ENCODE measurements around the gene ATP10A. TPM values are rescaled to one million over a fixed set of nuclear protein-coding genes. Genes with fewer than 3 reads are reported as not detected.

ATP10A gene
- total RNA-seq, 1 experiment from 2014 or later, result 0.02 TPM

GRCh38 chr15:25717127-25717456, 146.0 kb downstream of the ATP10A start:
- intact Hi-C loops (cut with micrococcal nuclease), result no loop called here
- TF ChIP-seq CTCF (IDR thresholded peaks at IDR 0.05 in 2 of 3, conservative IDR thresholded peaks at IDR 0.05 in 1 of 3; ENCODE audit: borderline replicate concordance in 1 of 3, insufficient read depth in 1 of 3, low read depth in 2 of 3, low read length in 2 of 3) (no peak), MAX (IDR thresholded peaks at IDR 0.05) (no peak)
- TF ChIP-seq, protein P1, sequence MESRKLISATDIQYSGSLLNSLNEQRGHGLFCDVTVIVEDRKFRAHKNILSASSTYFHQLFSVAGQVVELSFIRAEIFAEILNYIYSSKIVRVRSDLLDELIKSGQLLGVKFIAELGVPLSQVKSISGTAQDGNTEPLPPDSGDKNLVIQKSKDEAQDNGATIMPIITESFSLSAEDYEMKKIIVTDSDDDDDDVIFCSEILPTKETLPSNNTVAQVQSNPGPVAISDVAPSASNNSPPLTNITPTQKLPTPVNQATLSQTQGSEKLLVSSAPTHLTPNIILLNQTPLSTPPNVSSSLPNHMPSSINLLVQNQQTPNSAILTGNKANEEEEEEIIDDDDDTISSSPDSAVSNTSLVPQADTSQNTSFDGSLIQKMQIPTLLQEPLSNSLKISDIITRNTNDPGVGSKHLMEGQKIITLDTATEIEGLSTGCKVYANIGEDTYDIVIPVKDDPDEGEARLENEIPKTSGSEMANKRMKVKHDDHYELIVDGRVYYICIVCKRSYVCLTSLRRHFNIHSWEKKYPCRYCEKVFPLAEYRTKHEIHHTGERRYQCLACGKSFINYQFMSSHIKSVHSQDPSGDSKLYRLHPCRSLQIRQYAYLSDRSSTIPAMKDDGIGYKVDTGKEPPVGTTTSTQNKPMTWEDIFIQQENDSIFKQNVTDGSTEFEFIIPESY (IDR thresholded peaks at IDR 0.05; ENCODE audit: extremely low read depth, insufficient replicate concordance, low read length), result no peak
- H2AFZ ChIP-seq (ENCODE audit: low read depth, low read length, poor library complexity, severe bottlenecking), result no peak overlapping the region
- RAD21 ChIA-PET (ENCODE audit: low non-redundant PET in 1 of 2, low total read pairs in 2 of 2, uncharacterized antibody in 2 of 2, unreplicated experiment in 2 of 2), result no interaction called here
- no peak for ATAC-seq
- H3K4me2 ChIP-seq (ENCODE audit: low read length), result no peak overlapping the region
- no peak for DNase-seq (ENCODE audit: low read depth, low spot score)
- no TSS peak for BruUV-seq (replicated peaks)
- no peaks in the 10 kb centered on the region for H3K4me1 ChIP-seq (ENCODE audit: control insufficient read depth in 1 of 2, insufficient read depth in 2 of 2, low read length in 2 of 2)
- no peak overlapping the region for H3K4me3 ChIP-seq (replicated peaks in 1 of 2; ENCODE audit: low read depth in 1 of 2, low read length in 2 of 2)
- no peaks in the 10 kb centered on the region for H3K9me2 ChIP-seq (ENCODE audit: insufficient read depth)
- no peaks in the 10 kb centered on the region for H3K36me3 ChIP-seq (ENCODE audit: control insufficient read depth in 1 of 2, insufficient read depth in 2 of 2, low read length in 2 of 2)
- H3K27me3 ChIP-seq (ENCODE audit: insufficient read depth, low read length), result no peaks in the 10 kb centered on the region
- no peaks in the 10 kb centered on the region for H4K20me1 ChIP-seq (ENCODE audit: insufficient read depth)
- CTCF ChIA-PET, result no interaction called here
- POLR2A ChIA-PET, result no interaction called here
- H3K9me3 ChIP-seq (ENCODE audit: control insufficient read depth in 1 of 2, insufficient read depth in 1 of 2, low read depth in 1 of 2, low read length in 2 of 2), result peaks cover 7 to 23% of the 10 kb centered on the region in 2 experiments; a peak in 2 of 4 replicates
- H3K9ac ChIP-seq (ENCODE audit: low read length), result no peak overlapping the region
- H3K27ac ChIP-seq (ENCODE audit: low read depth, low read length), result no peak overlapping the region
- no peaks in the 10 kb centered on the region for H3K79me2 ChIP-seq (ENCODE audit: insufficient read depth, low read length)
